K562 (cell line): Measurements from ENCODE around the gene VPS4B. TPM values are rescaled to one million over a fixed set of nuclear protein-coding genes. Genes with fewer than 3 reads are reported as not detected.

Experiments used
- ATAC-seq: fragments of 200-7000 bp; cut with Tn5 transposase; 3 replicates; pipeline ENCODE4 v1.9.1; 2020; ENCODE audit warnings: moderate library complexity
- BruUV-seq: library from RNA; stranded (reverse); fragments of 400-500 nt; replicated peaks from 2 replicates; lab custom pipeline; 2021; lab: Mats Ljungman, UMichigan
- CTCF ChIA-PET: fragments of 300-600 bp; formaldehyde crosslinking; extraction: SDS; loops from one replicate; lab custom pipeline; 2021; ENCODE audit warnings: low intra/inter-chr PET ratio; lab: Yijun Ruan, JAX
- POLR2A ChIA-PET: fragments of 300-600, 350-650 bp; sonication (Branson Sonifier 250); formaldehyde crosslinking; extraction: SDS; loops from one replicate; lab custom pipeline; 2021; ENCODE audit warnings: antibody characterized with exemption, inconsistent platforms; lab: Yijun Ruan, JAX
- DNase-seq, 4 experiments: peaks; one replicate each; pipeline versions ENCODE4 v3.0.0 to v3.0.0-alpha.2; 2011 to 2018; ENCODE audit warnings: low spot score in 3 of 4, mixed read lengths in 3 of 4; ENCODE audit errors: extremely low read depth in 1 of 4
- FAIRE-seq: peaks from 2 replicates; lab custom pipeline; 2011; peaks lifted over from hg19 to GRCh38; lab: Jason Lieb, UNC
- H2AFZ ChIP-seq: 2 replicates; pipeline ENCODE4 v1.6.0; 2011; ENCODE audit warnings: low read depth, low read length, control low read depth, inconsistent platforms
- H3K27ac ChIP-seq: fragments of 200-600 bp; 3 replicates; pipeline ENCODE4 v1.8.0; 2011; ENCODE audit warnings: low read depth, mild to moderate bottlenecking, control low read depth, inconsistent platforms, low read length, moderate library complexity, mixed read lengths; ENCODE audit errors: extremely low read depth
- H3K27me3 ChIP-seq, 2 experiments: fragments of 300-600 bp in 1 of 2; 2 replicates in 1 of 2; 3 replicates in 1 of 2; pipeline versions ENCODE4 v1.6.0 to v1.8.0; 2011; ENCODE audit warnings: inconsistent platforms in 2 of 2, low read length in 2 of 2, mild to moderate bottlenecking in 1 of 2, mixed read lengths in 1 of 2, moderate library complexity in 1 of 2; ENCODE audit not compliant: control insufficient read depth in 2 of 2, insufficient read depth in 2 of 2
- H3K36me3 ChIP-seq: fragments of 300-600 bp; 3 replicates; pipeline ENCODE4 v1.8.0; 2011; ENCODE audit warnings: mild to moderate bottlenecking, low read length, inconsistent platforms; ENCODE audit not compliant: control insufficient read depth, insufficient read depth
- H3K4me1 ChIP-seq, 2 experiments: fragments of 200-600 bp in 1 of 2; replicated peaks in 1 of 2; 2 replicates in 1 of 2; 3 replicates in 1 of 2; pipeline versions ENCODE4 v1.5.1 to v1.8.0; 2011; ENCODE audit warnings: inconsistent platforms in 2 of 2, low read length in 2 of 2, mild to moderate bottlenecking in 1 of 2, mixed read lengths in 1 of 2, moderate library complexity in 1 of 2; ENCODE audit not compliant: control insufficient read depth in 2 of 2, insufficient read depth in 2 of 2
- H3K4me2 ChIP-seq: 2 replicates; pipeline ENCODE4 v1.6.1; 2011; ENCODE audit warnings: low read length, control low read depth, inconsistent platforms, mixed read lengths; ENCODE audit not compliant: insufficient read depth
- H3K4me3 ChIP-seq: fragments of 200-600 bp; sonication (generic), shearing (Covaris generic); 2 replicates; pipeline ENCODE4 v1.5.1; 2016; ENCODE audit warnings: control low read depth, inconsistent platforms
- H3K79me2 ChIP-seq: fragments of 200-600 bp; 3 replicates; pipeline ENCODE4 v1.8.0; 2011; ENCODE audit warnings: low read length, inconsistent platforms; ENCODE audit not compliant: control insufficient read depth, insufficient read depth
- H3K9ac ChIP-seq, 2 experiments: 2 replicates each; pipeline versions ENCODE4 v1.6.0 to v1.6.1; 2011; ENCODE audit warnings: low read depth in 2 of 2, low read length in 2 of 2, control low read depth in 1 of 2, inconsistent platforms in 1 of 2, mild to moderate bottlenecking in 1 of 2, mixed read lengths in 1 of 2; ENCODE audit not compliant: insufficient read depth in 1 of 2
- H3K9me1 ChIP-seq: one replicate; pipeline ENCODE4 v1.6.0; 2011; ENCODE audit warnings: inconsistent platforms, mild to moderate bottlenecking, low read length, moderate library complexity; ENCODE audit not compliant: control insufficient read depth, insufficient read depth
- H3K9me3 ChIP-seq: replicated peaks from 2 replicates; pipeline ENCODE4 v1.5.1; 2011; ENCODE audit warnings: low read depth, low read length, inconsistent platforms; ENCODE audit not compliant: control insufficient read depth, insufficient read depth
- H4K20me1 ChIP-seq: replicated peaks from 2 replicates; pipeline ENCODE4 v1.6.1; 2011; ENCODE audit warnings: low read length, inconsistent platforms, mixed read lengths; ENCODE audit not compliant: control insufficient read depth, insufficient read depth
- CEBPG ChIP-seq, 3 experiments: fragments of 200-800 bp in 1 of 3; sonication (Bioruptor generic) in 1 of 3; sonication (generic) in 1 of 3; formaldehyde crosslinking in 1 of 3; IDR thresholded peaks in 2 of 3; conservative IDR thresholded peaks in 1 of 3; 2 replicates each; pipeline versions ENCODE4 v1.6.1 to v1.8.0; 2016 to 2022; ENCODE audit warnings: missing compliant biosample characterization in 2 of 3, missing genetic modification characterization in 2 of 3, mild to moderate bottlenecking in 1 of 3, missing genetic modification reagents in 1 of 3
- SMARCA4 ChIP-seq: fragments of 450-650 bp; IDR thresholded peaks from 2 replicates; pipeline ENCODE4 v1.6.1; 2016
- WGBS: fragments of 100-300 bp; shearing (Covaris generic); methylation state at CpG from one replicate; pipeline ENCODE4 v1.1.6; 2016; ENCODE audit warnings: low coverage, mixed read lengths; ENCODE audit not compliant: insufficient coverage; ENCODE audit errors: missing lambda C conversion rate; 5-methylcytosine and 5-hydroxymethylcytosine counted together
- in situ Hi-C: fragments of 300-500 bp; cut with MboI; formaldehyde crosslinking; loops from 4 replicates; pipeline ENCODE4 v1.15.0; 2018; ENCODE audit warnings: inconsistent platforms, mixed read lengths
- intact Hi-C: fragments of 100-400 bp; cut with micrococcal nuclease; formaldehyde crosslinking; loops from 2 replicates; pipeline ENCODE4 v1.14.2; 2022
- polyA plus RNA-seq, 8 experiments: library from polyadenylated mRNA; depleted of rRNA in 4 of 8; stranded (reverse) in 5 of 8; unstranded in 3 of 8; fragments of >200 nt; fragmentation: Nextera tagmentation in 2 of 8; fragmentation: Illumina TruSeq in 1 of 8; extraction: Ambion mirVana in 2 of 8; extraction: Trizol in 1 of 8; gene quantifications; 2 replicates each; pipeline versions ENCODE4 v1.2.1 to v1.2.3, GENCODE V29; 2011 to 2014; ENCODE audit warnings: inconsistent platforms in 1 of 8, missing spikeins in 1 of 8
- total RNA-seq, 7 experiments: library from RNA; depleted of rRNA in 6 of 7; stranded (reverse); fragments of >200 nt in 6 of 7; fragmentation: Illumina TruSeq in 2 of 7; extraction: Trizol in 2 of 7; gene quantifications; 2 replicates each; pipeline versions ENCODE4 v1.2.1 to v1.2.3, GENCODE V29; 2011 to 2021; ENCODE audit warnings: low replicate concordance in 1 of 7
- TF ChIP-seq, protein P1 (sequence below), 2 experiments: fragments of 450-650 bp in 1 of 2; sonication (generic) in 1 of 2; formaldehyde crosslinking in 1 of 2; IDR thresholded peaks in 1 of 2; conservative IDR thresholded peaks in 1 of 2; 2 replicates each; pipeline versions ENCODE4 v1.6.1 to v1.8.1; 2016 to 2023; ENCODE audit warnings: mild to moderate bottlenecking in 2 of 2, moderate library complexity in 2 of 2, inconsistent platforms in 1 of 2, missing genetic modification reagents in 1 of 2

VPS4B gene
- total and polyA plus RNA-seq, 9 of the 15 experiments (the other 6 are each of a cell fraction or from before 2014, with no cell fraction given) = 7.3 to 16.4 (median 10.4) TPM

DNA sequence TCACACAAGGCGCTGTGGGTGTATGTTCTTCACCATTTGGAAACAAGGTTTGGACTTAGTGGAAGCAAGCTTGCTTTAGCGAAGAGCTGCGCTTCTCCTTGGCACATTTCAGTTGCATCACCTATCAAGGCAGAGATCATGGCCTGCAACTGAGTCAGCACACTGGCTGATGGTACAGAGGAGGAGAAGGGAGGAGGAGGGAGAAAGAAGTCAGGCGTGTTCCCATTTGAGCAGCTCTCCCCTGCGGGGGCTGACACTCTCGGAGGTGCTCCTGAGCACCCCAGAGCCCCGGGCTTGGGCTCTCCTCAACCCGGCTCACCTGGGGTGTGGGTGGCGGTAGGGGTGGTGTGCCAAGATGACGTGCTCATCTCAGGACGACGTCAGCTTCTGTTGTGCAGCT lies 48.5 kb upstream of the VPS4B start:
- POLR2A ChIA-PET = interaction anchor here (0.8 to 1.0 kb wide), 2 partner anchors 19 to 26 kb away, joined by 3 read pairs; no protein-coding TSS in a partner anchor
- CTCF ChIA-PET = no interaction called here
- intact Hi-C loops (no loop called here), in situ Hi-C loops (no loop called here)
- Histone ChIP-seq H3K4me1 (0 out of 5 replicates have a peak, but pooled peaks cover 0 to 3% of the 10 kb centered on the region in 2 experiments), H3K9me3 (no peaks in the 10 kb centered on the region), H3K9me1 (no peaks in the 10 kb centered on the region), H3K9ac (no peak overlapping the region), H3K27me3 (no peaks in the 10 kb centered on the region), H4K20me1 (no peaks in the 10 kb centered on the region), H3K27ac (no peak overlapping the region), H2AFZ (peak overlapping the region; percentile 45; the same call in 1 of the 2 replicates), H3K36me3 (no peaks in the 10 kb centered on the region), H3K4me2 (no peak overlapping the region), H3K4me3 (no peak overlapping the region), H3K79me2 (no peaks in the 10 kb centered on the region)
- no peak for TF ChIP-seq SMARCA4
- TF ChIP-seq CEBPG (CRISPR knock-in tag; IDR thresholded peaks at IDR 0.05) = no peak
- 0 out of 4 replicates have a peak, but pooled peaks of 1 of the 2 experiments have one; percentile 14 for TF ChIP-seq CEBPG (tag; conservative IDR thresholded peaks at IDR 0.05 in 1 of 2, IDR thresholded peaks at IDR 0.05 in 1 of 2)
- TF ChIP-seq, protein P1, sequence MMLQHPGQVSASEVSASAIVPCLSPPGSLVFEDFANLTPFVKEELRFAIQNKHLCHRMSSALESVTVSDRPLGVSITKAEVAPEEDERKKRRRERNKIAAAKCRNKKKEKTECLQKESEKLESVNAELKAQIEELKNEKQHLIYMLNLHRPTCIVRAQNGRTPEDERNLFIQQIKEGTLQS (IDR thresholded peaks at IDR 0.05) = peak; percentile 56
- TF ChIP-seq, protein P1 (CRISPR knock-in tag; conservative IDR thresholded peaks at IDR 0.05) = no peak
- WGBS = 15% methylated on average over 11 of the region's 12 CpGs
- DNase-seq (no peak), ATAC-seq (no peak), FAIRE-seq (no peak)
- BruUV-seq = no TSS peak
